ENCODE data around the gene BRD7.
A peak's percentile ranks its signal among the peaks of the same experiment; 100 is the strongest.

The BRD7 gene

DNA sequence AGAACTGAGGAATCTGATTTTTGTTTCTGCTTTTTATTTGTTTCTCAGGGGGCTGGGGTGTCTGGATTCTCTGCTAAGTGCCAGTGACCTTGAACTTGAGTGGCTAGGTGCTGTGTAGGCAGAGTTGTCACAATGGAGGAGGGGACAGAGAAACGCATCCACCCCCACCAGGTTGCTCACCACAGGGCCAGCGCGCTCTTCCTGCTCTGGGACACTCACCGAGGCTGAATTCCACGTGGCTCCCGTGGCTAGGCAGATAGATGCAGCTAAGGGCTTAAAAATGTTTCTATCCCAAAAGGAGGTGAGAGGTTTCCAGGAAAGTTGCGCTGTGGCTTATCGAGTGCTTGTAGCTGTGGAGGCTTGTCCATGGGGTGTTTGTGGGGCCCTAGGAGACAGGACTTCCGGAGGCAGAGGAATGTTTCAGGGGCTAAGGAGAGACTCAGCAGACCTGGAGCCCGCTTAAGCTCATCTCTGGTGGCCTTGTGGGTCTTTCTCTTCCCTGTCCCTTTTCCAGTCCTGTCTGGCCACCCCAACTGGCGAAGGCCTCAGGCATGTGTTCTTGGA, 65.7 kb downstream of the BRD7 start:
- peak; percentile 7 for DNase-seq

DNA sequence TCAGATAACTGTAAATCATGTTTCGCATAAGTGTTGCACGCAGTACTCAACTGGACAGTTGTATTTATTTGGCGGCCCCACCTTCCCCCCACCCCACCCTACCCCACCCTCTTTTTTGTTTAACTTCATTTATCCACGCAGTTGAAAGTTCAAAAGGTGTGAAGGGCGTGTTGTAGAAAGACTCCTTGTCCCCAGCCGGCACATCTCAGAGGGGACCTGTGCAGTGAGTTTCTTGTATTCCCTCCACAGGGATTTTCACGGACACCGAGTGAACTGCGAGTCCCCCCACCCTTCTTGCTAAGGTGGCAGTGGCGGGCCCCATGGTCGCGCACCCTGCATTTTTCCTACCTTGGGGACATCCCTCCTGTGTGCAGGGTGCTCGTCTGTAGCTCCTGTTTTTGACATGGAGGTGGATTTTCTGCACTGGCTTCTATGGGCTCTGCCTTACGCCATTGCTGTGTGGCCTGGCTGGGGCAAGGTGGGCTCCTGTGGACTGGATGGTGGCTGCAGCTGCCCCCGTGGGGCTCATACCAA, 66.2 kb downstream of the BRD7 start:
- DNase-seq, result peak; percentile 9

DNA sequence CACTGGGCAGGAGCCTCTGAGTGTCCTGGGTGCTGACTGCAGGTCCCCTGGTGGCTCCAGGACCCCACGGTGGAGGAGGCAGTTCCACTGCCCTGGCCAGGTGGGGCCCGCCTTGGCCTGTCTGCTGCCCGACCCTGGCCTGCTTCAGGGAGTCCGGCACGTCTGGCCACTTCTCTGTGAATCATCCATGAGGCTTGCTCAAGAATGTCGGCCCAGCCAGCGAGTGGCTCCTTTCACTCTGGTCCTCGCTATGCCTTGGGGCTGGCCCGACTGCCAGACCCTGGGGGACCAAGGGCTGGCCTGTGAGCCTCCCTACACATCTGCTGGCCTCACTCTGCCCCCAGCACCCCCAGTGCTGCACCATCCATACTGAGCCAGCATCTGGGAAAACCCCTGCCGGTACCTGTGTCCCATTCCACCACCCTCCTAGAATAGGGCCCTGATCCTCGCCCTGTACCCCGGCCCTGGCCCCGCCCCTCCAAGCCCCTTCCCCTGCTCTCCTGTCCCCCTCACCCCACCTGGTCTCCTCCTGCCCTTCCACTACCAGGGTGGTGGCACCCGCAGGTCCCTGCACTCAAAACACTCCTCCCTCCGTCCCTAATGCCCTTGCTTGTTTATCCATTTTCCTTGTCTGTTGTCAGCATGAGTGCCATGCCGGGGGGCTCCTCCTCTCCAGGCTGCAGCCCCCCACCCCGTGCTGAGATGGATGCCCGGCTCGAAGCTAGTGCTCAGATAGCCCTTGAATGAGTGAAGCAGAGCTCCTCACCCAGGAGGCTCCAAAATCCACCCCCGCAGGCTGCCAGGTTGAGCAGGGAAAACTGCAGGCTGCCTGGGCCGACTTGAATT, 66.9 kb downstream of the BRD7 start:
- DNase-seq, result peak; percentile 16

- DNase-seq, result peak; percentile 4
Observed at GRCh38 chr16:50300942-50301625, 67.7 kb downstream of the BRD7 start.

- DNase-seq, result no peak
Observed at GRCh38 chr16:50299508-50300105, 69.2 kb downstream of the BRD7 start.

GRCh38 chr16:50298591-50299507, 69.9 kb downstream of the BRD7 start:
- DNase-seq, result no peak

DNA sequence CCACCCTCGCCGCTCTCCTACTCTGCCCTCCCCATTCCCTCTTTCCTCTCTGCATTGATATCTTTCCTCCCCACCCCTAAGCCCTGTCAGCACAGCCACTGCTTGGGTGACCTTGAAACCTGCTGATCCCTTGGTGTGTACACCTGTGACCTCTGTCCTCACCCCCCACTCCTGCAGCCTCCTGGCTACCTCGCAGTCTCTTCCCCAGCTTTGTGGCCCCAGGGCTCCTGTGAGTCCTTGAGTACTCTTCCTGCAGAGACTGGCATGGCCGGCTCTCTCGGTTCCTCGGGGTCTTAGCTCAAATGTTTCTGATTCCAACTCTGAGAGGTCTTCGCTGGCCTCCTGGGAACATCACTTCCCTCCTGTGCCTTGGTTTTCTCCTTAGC, 70.7 kb downstream of the BRD7 start:
- DNase-seq, result no peak

GRCh38 chr16:50297301-50298074, 71.3 kb downstream of the BRD7 start:
- DNase-seq, result no peak

DNA sequence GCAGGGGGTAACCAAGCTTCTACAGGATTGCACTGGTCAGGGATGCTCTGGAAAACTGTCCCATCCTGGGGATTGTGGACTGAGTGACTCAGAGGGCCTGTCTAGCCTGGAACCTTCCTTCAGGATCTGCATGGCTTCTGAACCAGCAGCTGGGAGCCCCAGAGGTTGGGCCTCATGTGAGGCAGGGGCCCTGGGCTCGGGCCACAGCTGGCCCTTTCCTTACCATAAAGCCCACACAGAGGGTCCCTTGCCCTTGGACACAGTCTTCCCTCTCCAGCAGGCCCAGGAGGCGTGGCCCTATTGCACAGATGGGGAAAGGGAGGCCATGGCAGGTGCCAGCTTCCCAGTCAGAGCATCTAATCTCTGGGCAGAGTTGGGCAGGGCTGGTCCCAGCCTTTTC, 72.0 kb downstream of the BRD7 start:
- no peak for DNase-seq

DNA sequence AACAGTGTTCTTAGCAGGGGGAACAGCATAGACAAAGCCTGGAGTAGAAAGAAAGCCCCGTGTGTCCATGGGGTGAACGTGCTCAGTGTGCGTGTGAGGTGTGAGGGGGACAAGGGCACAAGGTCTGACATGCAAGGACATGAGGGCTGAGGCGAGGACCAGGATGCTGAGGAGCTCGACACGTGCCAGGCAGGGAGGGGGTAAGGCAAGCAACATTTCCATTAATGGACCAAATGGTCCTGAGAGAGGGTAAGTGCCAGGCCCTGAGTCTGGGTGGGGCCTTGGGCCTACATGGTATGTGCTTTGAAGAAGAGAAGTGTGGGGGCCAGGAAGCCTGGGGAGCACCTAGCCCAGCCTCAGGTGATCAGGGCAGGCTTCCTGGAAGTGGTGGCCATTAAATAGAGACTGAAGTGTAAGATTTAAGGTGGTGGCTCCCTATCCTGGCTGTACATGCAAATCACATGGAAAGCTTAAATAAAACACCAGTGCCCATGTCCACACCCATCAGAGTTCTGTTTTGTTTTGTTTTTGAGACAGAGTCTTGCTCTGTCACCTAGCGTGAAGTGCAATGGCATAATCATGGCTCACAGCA, 73.2 kb downstream of the BRD7 start:
- DNase-seq, result no peak

- no peak for DNase-seq
Observed at GRCh38 chr16:50294955-50295354, 73.8 kb downstream of the BRD7 start.

- no peak for DNase-seq
Observed at GRCh38 chr16:50293994-50294855, 74.6 kb downstream of the BRD7 start.

DNA sequence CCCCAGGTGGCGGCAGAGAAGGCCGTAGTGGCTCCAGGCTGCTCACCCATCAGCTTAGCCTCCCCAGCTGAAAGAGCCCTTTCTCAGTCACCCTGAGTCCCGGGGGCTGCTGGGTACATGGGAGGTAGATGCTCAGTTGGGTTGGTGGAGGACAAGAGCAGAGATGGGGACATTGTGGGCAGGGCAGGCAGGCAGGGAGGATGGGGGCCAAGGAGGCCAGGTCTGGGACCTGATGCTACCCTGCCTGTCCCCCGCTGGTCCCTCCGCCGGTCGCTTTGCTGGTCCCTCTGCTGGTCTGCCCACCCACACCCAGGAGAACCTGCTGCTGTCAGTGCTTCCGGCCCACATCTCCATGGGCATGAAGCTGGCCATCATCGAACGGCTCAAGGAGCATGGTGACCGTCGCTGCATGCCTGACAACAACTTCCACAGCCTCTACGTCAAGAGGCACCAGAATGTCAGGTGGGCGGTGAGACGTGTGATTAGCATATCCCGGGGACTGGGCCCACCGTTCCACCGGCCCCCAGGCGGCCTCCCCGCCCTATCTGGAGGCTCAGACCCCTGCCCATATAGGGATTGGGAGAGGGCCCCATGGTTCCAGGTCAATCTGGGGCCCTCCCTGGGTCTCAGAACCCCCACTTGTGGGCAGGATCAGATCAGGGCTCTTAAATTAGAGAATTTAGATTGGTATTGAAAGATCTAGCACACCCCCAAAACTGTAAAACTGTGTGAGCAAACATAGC, 75.6 kb downstream of the BRD7 start:
- no peak for DNase-seq

DNA sequence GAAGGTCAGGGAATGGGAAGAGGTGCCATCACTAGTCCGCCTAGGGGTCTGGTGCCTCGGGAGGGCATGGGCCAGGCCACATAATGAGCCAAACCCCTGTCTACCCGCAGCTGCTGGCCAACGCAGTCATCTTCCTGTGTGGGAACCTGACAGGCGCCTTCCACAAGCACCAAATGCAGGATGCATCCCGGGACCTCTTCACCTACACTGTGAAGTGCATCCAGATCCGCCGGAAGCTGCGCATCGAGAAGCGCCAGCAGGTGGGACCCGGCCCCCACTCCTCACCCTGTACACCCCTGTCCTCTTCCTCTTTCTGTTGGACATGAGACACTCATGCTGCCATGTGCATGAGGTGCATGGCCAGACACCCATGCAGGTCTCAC, 76.2 kb downstream of the BRD7 start:
- no peak for DNase-seq

GRCh38 chr16:50291719-50292565, 76.8 kb downstream of the BRD7 start:
- no peak for DNase-seq

DNA sequence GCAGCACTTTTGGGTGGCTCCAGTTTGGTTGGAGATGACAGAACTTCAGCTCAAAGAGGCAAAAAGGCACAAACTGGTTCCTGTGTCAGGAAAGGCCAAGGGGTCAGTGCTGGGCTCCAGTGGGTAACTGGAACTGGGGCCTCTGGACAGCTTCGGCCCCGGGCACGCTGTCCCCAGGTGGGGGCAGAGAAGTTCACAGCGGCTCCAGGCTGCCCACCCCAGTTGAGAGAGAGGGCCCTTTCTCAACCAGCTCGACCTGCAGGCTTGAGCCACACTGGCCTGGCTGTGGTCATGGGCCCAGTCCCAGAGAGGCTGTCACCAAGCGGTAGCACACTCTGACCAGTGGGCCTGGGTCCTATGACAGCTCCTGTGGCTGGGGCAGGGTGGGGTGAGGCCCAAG, 77.9 kb downstream of the BRD7 start:
- no peak for DNase-seq

GRCh38 chr16:50289950-50290764, 78.6 kb downstream of the BRD7 start:
- no peak for DNase-seq

Measured in activated T-cell treated with anti-CD3 and anti-CD28 coated beads, Interleukin-2, amount 50 U/mL, for 1 hour (primary cell).